ENCODE measurements around the gene IQCK. TPM values are rescaled to one million over a fixed set of nuclear protein-coding genes. Genes with fewer than 3 reads are reported as not detected.
"Not testable (repeated sequence)": the region's sequence is repeated elsewhere in the genome, so short reads cannot be mapped to it uniquely, and the experiment has no call there.

Gene IQCK
- total RNA-seq, 6 donors from 2014 or later: 9.3 to 50.3 (median 18.3) TPM

DNA sequence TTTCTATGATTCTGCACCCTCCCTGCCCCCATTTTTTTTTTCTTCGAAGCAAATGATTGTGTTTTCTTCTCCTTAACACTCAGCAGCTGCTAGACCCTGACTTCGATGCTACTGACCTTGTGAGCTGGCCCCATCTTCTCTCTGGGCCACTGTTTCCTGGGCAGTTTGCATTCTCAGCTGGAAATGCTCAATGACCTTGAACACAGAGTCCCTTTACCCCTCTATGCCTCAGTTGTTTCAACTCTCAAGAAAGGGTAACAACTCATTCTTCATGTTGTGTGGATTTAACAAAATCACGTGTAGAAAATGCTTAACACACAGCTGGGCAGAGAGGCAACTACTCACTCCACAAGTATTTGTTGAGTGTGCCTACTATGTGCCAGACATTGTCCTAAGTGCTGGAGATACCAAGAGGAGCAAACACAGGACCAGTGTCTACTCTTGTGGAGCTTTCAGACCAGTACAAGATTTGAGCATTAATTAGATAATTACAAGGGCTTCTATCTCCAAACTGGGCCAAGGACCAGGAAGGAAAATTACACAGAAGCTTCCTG lies 66.2 kb downstream of the IQCK start:
- no peaks in the 10 kb centered on the region for H3K36me3 ChIP-seq
- H3K4me1 ChIP-seq: no peaks in the 10 kb centered on the region
- no peaks in the 10 kb centered on the region for H3K27me3 ChIP-seq
- ATAC-seq (ENCODE audit: low FRiP score in 2 of 2) (no peak), DNase-seq (no peak)
- no peaks in the 10 kb centered on the region for H3K9me3 ChIP-seq
- TF ChIP-seq, protein P1, sequence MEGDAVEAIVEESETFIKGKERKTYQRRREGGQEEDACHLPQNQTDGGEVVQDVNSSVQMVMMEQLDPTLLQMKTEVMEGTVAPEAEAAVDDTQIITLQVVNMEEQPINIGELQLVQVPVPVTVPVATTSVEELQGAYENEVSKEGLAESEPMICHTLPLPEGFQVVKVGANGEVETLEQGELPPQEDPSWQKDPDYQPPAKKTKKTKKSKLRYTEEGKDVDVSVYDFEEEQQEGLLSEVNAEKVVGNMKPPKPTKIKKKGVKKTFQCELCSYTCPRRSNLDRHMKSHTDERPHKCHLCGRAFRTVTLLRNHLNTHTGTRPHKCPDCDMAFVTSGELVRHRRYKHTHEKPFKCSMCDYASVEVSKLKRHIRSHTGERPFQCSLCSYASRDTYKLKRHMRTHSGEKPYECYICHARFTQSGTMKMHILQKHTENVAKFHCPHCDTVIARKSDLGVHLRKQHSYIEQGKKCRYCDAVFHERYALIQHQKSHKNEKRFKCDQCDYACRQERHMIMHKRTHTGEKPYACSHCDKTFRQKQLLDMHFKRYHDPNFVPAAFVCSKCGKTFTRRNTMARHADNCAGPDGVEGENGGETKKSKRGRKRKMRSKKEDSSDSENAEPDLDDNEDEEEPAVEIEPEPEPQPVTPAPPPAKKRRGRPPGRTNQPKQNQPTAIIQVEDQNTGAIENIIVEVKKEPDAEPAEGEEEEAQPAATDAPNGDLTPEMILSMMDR (IDR thresholded peaks at IDR 0.05): no peak
- TF ChIP-seq POLR2A (IDR thresholded peaks at IDR 0.05) (no peak), POLR2AphosphoS5 (IDR thresholded peaks at IDR 0.05) (no peak), EP300 (IDR thresholded peaks at IDR 0.05) (no peak)
- 82 to 85% methylated on average over 3 of the region's 3 CpGs for WGBS, 2 donors
- no peak overlapping the region for H3K4me3 ChIP-seq
- H3K27ac ChIP-seq: no peak overlapping the region

DNA sequence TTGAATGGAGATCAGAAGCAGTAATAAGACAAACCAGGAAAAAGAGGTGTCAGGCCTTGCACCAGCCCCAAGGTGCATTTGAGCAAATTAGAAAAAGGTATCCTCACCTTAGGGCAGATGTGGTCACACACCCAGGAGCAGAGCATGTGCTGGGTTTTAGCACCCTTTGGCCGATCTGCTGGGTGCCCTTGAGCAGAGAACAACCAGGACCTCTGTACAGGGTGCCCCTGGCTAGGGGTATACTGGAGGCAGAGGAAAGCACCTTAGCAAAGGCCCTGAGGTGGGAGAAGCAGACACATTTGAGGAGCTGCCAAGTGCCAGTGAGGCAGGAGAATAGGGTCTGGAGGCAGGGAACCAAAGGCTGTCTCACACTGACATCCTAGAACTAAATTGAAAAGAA lies 67.0 kb downstream of the IQCK start:
- TF ChIP-seq, protein P1 (IDR thresholded peaks at IDR 0.05): no peak
- TF ChIP-seq POLR2A (IDR thresholded peaks at IDR 0.05) (no peak), EP300 (IDR thresholded peaks at IDR 0.05) (no peak), POLR2AphosphoS5 (IDR thresholded peaks at IDR 0.05) (no peak)
- Histone ChIP-seq H3K4me1 (no peaks in the 10 kb centered on the region), H3K9me3 (no peaks in the 10 kb centered on the region), H3K36me3 (no peaks in the 10 kb centered on the region), H3K27me3 (no peaks in the 10 kb centered on the region), H3K27ac (no peak overlapping the region), H3K4me3 (no peak overlapping the region)
- 100% methylated on average over 1 of the region's 1 CpG; no CpG with 5 or more reads in 1 of the 2 donors for WGBS, 2 donors
- DNase-seq (no peak), ATAC-seq (ENCODE audit: low FRiP score in 2 of 2) (no peak)

- ATAC-seq (ENCODE audit: low FRiP score in 2 of 2): no peak
- no peaks in the 10 kb centered on the region for H3K36me3 ChIP-seq
- no peaks in the 10 kb centered on the region for H3K9me3 ChIP-seq
- WGBS, 2 donors: 74 to 76% methylated on average over 10 of the region's 10 CpGs
- TF ChIP-seq, protein P1 (IDR thresholded peaks at IDR 0.05): no peak
- TF ChIP-seq POLR2AphosphoS5 (IDR thresholded peaks at IDR 0.05) (no peak), POLR2A (IDR thresholded peaks at IDR 0.05) (no peak), EP300 (IDR thresholded peaks at IDR 0.05) (no peak)
- no peak overlapping the region for H3K27ac ChIP-seq
- H3K4me3 ChIP-seq: no peak overlapping the region
- no peak for DNase-seq
- no peaks in the 10 kb centered on the region for H3K4me1 ChIP-seq
- H3K27me3 ChIP-seq: no peaks in the 10 kb centered on the region
These were observed 67.5 kb downstream of the IQCK start for GRCh38 chr16:19785512-19786130.

DNA sequence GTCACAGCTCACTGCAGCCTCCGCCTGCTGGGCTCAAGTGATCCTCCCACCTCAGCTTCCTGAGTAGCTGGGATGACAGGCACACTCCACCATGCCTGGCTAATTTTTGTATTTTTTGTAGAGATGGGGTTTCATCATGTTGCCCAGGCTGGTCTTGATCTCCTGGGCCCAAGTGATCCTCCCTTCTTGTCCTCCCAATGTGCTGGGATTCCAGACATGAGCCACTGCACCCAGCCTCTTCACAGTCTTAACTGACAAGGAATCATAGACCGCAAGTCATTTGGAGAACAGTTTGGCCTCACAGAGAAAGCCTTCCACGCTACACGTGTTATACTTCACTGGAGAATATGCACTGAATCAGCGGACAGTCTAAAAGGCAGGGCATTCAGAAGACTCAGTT lies 83.3 kb downstream of the IQCK start:
- not testable (repeated sequence) for ATAC-seq (ENCODE audit: low FRiP score in 2 of 2); H3K9me3 ChIP-seq; H3K27ac ChIP-seq; DNase-seq; H3K36me3 ChIP-seq; H3K27me3 ChIP-seq; H3K4me3 ChIP-seq
- WGBS, 2 donors: no CpG with 5 or more reads among the region's 5 CpGs
- peaks cover 0 to 12% (median 3%) of the 10 kb centered on the region in 4 donors for H3K4me1 ChIP-seq

DNA sequence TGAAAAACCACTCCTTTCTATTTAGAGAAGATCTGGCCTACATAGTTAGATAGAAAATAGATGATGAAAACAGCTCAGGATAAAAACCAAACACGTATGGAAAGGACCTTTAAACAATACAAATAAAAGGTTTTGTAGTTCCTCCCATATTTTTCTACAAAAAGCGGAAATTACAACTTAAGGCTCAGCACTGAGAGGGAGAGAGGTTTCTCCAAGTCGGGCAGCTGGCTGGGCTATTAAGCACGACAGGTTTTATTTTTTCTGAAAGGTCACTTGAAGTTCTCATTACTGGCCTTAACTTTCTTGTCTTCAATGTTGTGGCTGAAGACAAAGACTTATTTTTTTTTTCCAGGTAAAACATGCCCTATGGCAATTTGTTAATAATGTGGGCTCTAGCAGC lies 83.8 kb downstream of the IQCK start:
- ATAC-seq (ENCODE audit: low FRiP score in 2 of 2); H3K27ac ChIP-seq: not testable (repeated sequence)
- 69% methylated on average over 2 of the region's 4 CpGs; no CpG with 5 or more reads in 1 of the 2 donors for WGBS, 2 donors

DNA sequence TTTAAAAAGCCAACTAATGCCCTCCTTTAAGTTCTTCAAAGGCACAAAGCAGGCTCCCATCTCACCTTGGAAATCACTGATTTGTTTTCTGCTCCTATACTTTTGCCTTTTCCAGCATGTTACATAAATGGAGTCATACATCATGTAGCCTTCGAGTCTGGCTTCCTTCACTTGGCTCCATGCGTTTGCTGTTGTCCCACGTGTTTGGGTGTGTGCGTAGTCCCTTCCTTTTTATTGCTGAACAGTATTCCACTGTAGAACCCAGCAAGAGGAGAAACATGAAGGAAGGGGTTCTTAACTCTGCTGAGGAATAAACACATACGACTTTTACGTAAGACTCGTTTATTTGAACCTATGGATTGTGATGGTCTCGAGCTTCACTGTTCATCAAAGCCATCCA lies 84.5 kb downstream of the IQCK start:
- H3K36me3 ChIP-seq: no peaks in the 10 kb centered on the region
- WGBS, 2 donors: 80 to 84% methylated on average over 8 of the region's 8 CpGs
- TF ChIP-seq EP300 (IDR thresholded peaks at IDR 0.05) (no peak), POLR2A (IDR thresholded peaks at IDR 0.05) (no peak), POLR2AphosphoS5 (IDR thresholded peaks at IDR 0.05) (no peak)
- TF ChIP-seq, protein P1 (IDR thresholded peaks at IDR 0.05): no peak
- no peak overlapping the region for H3K4me3 ChIP-seq
- ATAC-seq (ENCODE audit: low FRiP score in 2 of 2): no peak
- peaks cover 0 to 7% (median 0%) of the 10 kb centered on the region in 4 donors for H3K9me3 ChIP-seq
- H3K4me1 ChIP-seq: peaks cover 0 to 12% (median 3%) of the 10 kb centered on the region in 4 donors
- no peak overlapping the region for H3K27ac ChIP-seq
- DNase-seq: no peak
- no peaks in the 10 kb centered on the region for H3K27me3 ChIP-seq

More for the DNA sequence above, 83.8 kb downstream of the IQCK start:
- H3K27me3 ChIP-seq, H3K9me3 ChIP-seq, H3K36me3 ChIP-seq, H3K4me3 ChIP-seq, DNase-seq: not testable (repeated sequence)
- peaks cover 0 to 12% (median 3%) of the 10 kb centered on the region in 4 donors for H3K4me1 ChIP-seq

All from upper lobe of left lung (tissue), 6 donors.